NT2/D1 (cell line): ENCODE results near the gene REM1.
"Not testable (repeated sequence)": the region's sequence is repeated elsewhere in the genome, so short reads cannot be mapped to it uniquely, and the experiment has no call there.

Source experiments
- DNase-seq: peaks from one replicate; pipeline ENCODE4 v3.0.0-alpha.2; 2011; ENCODE audit warnings: low read depth, low spot score
- H3K27me3 ChIP-seq: 2 replicates; pipeline ENCODE4 v1.6.0; 2011; ENCODE audit warnings: mild to moderate bottlenecking; ENCODE audit not compliant: insufficient read length, insufficient read depth
- H3K36me3 ChIP-seq: 2 replicates; pipeline ENCODE4 v1.6.1; 2011; ENCODE audit warnings: mild to moderate bottlenecking, low read length, mixed read lengths; ENCODE audit not compliant: insufficient read depth, insufficient read length
- H3K4me1 ChIP-seq: 2 replicates; pipeline ENCODE4 v1.5.1; 2011; ENCODE audit not compliant: insufficient read depth, insufficient read length
- H3K4me3 ChIP-seq: 2 replicates; pipeline ENCODE4 v1.5.1; 2011; ENCODE audit warnings: low read depth; ENCODE audit not compliant: insufficient read length
- H3K9ac ChIP-seq: 2 replicates; pipeline ENCODE4 v1.6.0; 2011; ENCODE audit warnings: low read depth; ENCODE audit not compliant: insufficient read length
- H3K9me3 ChIP-seq: 2 replicates; pipeline ENCODE4 v1.5.1; 2011; ENCODE audit warnings: mild to moderate bottlenecking, low read length; ENCODE audit not compliant: insufficient read depth
- SUZ12 ChIP-seq: IDR thresholded peaks from 2 replicates; pipeline ENCODE4 v1.6.1; 2011; ENCODE audit not compliant: insufficient read length, insufficient read depth; ENCODE audit errors: extremely low read depth
- YY1 ChIP-seq: IDR thresholded peaks from 2 replicates; pipeline ENCODE4 v1.6.1; 2011; ENCODE audit not compliant: insufficient read length, insufficient read depth
- ZNF274 ChIP-seq: IDR thresholded peaks from 2 replicates; pipeline ENCODE4 v1.6.1; 2011; ENCODE audit warnings: mild to moderate bottlenecking, low read depth, low read length

REM1 gene

DNA sequence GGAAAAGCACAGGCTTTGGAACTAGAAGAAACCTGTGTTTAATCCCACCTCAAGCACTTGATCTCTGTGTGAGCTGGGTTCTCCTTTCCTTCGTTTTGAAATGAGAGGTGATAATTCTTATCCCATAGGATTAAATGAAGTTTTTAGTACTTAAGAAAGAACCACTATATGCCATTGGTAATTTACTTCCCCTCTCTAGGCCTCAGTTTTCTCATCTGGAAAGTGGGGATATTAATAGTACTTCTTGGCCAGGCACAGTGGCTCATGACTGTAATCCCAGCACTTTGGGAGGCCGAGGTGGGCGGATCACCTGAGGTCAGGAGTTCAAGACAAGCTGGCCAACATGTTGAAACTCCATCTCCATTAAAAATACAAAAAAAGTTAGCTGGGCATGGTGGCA lies 14.1 kb downstream of the REM1 start:
- peaks cover 2% of the 10 kb centered on the region for H3K4me1 ChIP-seq
- no peaks in the 10 kb centered on the region for H3K9me3 ChIP-seq
- TF ChIP-seq YY1 (no peak), SUZ12 (no peak), ZNF274 (no peak)
- DNase-seq = no peak
- no peak overlapping the region for H3K4me3 ChIP-seq
- H3K36me3 ChIP-seq = no peaks in the 10 kb centered on the region
- no peak overlapping the region for H3K9ac ChIP-seq
- peaks cover 13% of the 10 kb centered on the region for H3K27me3 ChIP-seq

DNA sequence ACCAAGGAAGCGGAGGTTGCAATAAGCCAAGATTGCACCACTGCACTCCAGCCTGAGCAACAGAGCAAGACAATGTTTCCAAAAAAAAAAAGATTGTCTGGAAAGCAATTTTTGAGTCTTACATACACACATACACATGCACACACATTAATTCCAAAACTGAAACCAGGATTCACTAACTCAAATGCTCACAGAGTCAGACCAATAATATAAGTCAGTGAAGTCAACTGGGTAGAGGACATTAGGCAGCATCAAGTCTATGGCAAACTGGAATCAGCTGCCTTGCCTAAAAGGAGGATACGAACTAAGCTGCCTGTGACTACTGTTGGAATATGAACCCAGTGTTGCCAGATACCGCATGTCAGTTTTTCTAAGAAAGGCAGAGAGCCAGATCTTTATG lies 15.7 kb downstream of the REM1 start:
- H3K9me3 ChIP-seq = no peaks in the 10 kb centered on the region
- no peaks in the 10 kb centered on the region for H3K4me1 ChIP-seq
- DNase-seq = no peak
- no peak overlapping the region for H3K9ac ChIP-seq
- TF ChIP-seq YY1 (no peak), SUZ12 (no peak), ZNF274 (no peak)
- no peak overlapping the region for H3K4me3 ChIP-seq
- H3K27me3 ChIP-seq = peaks cover 7% of the 10 kb centered on the region
- H3K36me3 ChIP-seq = no peaks in the 10 kb centered on the region

DNA sequence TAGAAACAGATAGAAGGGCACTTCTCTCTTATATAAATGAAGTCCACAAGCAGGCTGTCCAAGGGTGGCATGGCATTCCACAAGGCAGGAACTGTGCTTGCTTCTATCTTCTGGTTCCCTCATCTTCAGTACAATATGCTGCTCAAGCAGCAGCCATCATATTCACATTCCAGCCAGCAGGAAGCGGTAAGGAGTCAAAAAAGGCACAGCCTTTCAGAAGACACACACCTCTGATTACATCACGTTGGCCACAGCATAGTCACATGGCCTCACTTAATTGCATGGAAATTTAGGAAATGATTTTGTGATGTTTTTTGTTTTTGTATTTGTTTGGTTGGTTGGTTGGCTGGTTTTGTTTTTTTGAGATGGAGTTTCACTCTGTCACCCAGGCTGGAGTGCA lies 19.0 kb downstream of the REM1 start:
- no peak overlapping the region for H3K4me3 ChIP-seq
- DNase-seq = no peak

DNA sequence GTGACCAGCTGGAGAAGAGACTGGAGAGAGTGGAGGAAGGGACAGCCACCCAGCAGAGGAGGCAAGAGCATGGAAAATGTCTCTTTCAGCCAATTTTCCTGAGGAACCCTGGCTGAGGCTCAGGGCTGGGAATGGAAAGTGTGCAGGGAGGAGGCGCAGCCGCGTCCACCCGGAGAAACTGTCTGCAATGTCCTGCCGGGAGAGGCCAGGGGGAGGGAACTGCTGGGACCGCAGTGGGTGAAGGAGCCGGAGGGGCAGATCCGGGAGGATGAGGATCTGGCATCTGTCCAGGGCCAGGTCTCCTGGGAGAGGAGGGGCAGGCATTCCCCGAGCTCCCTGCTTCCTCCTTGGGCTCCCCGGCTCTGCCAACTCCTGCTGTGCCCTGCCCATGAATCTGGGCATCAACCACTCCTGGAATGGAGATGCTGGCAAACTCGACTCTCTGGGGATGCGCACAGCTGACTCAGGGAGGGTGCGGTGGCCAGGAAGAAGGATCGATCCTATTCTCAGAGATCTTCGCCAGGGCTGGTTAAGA lies 21.7 kb downstream of the REM1 start:
- H3K27me3 ChIP-seq = no peaks in the 10 kb centered on the region
- peaks cover 2% of the 10 kb centered on the region for H3K4me1 ChIP-seq
- H3K9ac ChIP-seq = no peak overlapping the region
- H3K4me3 ChIP-seq = no peak overlapping the region
- TF ChIP-seq YY1 (no peak), ZNF274 (no peak), SUZ12 (no peak)
- H3K36me3 ChIP-seq = no peaks in the 10 kb centered on the region
- DNase-seq = no peak
- no peaks in the 10 kb centered on the region for H3K9me3 ChIP-seq

More for the DNA sequence above, 19.0 kb downstream of the REM1 start:
- Histone ChIP-seq H3K4me1 (peaks cover 2% of the 10 kb centered on the region), H3K9ac (no peak overlapping the region), H3K9me3 (no peaks in the 10 kb centered on the region), H3K27me3 (no peaks in the 10 kb centered on the region), H3K36me3 (no peaks in the 10 kb centered on the region)
- no peak for TF ChIP-seq ZNF274
- no peak for TF ChIP-seq YY1
- no peak for TF ChIP-seq SUZ12

DNA sequence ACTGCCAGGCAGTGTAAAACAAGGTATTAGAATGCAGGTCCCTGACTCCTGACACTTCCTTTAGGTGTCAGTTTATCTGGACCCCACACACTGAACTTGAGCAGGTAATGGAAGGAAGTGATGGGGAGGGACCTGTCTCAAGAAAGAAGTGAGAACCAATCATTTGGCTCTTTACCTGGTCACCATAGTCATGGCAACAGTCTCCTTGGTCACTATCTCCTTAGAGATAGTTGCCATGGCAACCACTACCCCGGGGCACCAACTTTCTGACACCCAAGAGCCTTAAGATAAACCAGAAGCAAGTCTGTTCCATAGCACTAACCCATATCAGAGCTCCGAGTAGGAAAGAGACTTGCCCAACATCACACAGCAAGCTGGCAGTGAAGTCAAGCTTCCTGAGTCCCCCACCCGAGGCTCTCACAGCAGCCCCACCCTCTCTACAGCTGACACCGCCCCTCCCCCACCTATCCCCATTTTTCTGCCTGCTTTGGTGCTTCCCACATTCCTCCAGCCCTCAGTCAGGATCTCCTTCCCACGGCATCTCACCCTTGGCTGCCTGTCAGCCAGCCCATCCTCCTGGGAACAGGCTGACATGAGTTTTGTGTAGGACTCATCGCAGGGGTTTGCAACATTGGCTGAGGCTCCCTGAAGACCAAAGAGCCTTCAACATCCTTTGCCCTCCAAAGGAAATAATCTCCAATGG lies 22.9 kb downstream of the REM1 start:
- no peaks in the 10 kb centered on the region for H3K36me3 ChIP-seq
- DNase-seq = no peak
- no peaks in the 10 kb centered on the region for H3K9me3 ChIP-seq
- no peak overlapping the region for H3K9ac ChIP-seq
- H3K27me3 ChIP-seq = no peaks in the 10 kb centered on the region
- H3K4me3 ChIP-seq = no peak overlapping the region
- peaks cover 2% of the 10 kb centered on the region for H3K4me1 ChIP-seq
- TF ChIP-seq ZNF274 (no peak), YY1 (no peak), SUZ12 (no peak)

DNA sequence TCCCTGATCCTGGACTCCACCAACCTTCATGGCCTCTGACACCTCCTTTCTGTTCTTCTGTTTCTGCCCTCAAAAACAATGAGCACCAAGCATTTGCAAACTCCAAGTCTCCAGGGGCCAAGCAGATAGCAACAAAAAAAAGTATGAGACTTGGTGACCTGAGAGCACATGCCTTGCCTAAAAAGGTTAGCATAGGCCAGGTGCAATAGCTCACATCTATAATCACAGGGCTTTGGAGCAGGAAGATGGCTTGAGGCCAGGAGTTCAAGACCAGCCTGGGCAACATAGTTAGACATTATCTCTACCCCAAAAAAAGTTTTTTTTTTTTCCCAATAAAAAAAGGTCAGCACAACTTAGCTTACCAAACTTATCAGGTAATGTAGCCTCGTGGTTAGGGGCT lies 25.4 kb downstream of the REM1 start:
- DNase-seq = no peak
- Histone ChIP-seq H3K4me1 (peaks cover 3% of the 10 kb centered on the region), H3K27me3 (no peaks in the 10 kb centered on the region), H3K9me3 (no peaks in the 10 kb centered on the region), H3K4me3 (no peak overlapping the region), H3K36me3 (no peaks in the 10 kb centered on the region), H3K9ac (no peak overlapping the region)
- no peak for TF ChIP-seq SUZ12
- no peak for TF ChIP-seq ZNF274
- no peak for TF ChIP-seq YY1

DNA sequence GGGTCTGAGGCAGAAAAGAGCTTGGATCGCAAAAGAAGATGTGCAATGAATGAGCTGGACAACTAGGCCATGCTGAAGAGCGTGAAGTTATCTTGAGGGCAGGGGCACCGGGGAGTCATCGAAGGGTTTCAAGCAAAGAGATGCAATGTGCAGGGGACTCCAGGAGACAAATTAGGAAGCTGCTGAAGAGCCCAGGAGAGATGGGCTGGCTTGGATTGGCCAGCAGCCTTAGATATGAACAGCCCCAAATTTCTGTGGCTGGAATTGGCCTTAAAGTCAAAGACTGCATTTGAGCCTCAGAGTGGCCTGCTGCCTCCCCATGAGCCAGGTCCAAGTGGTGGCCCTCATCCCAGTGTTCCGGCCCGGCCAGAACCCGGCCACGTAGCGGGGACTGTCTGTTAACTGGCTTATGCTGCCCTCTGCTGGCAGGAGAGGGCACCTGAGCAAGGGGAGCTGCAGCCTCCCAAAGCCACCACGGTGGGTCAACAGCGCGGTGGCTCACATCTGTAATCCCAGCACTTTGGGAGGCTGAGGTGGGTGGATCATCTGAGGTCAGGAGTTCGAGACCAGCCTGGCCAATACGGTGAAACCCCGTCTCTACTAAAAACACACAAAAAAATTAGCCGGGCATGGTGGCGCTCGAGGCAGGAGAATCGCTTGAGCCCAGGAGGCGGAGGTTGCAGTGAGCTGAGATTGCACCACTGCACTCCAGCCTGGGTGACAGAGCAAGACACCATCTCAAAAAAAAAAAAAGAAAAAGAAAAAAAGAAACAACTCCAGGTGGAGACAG lies 28.0 kb downstream of the REM1 start:
- H3K4me3 ChIP-seq, H3K4me1 ChIP-seq, H3K9me3 ChIP-seq, H3K27me3 ChIP-seq, H3K9ac ChIP-seq, H3K36me3 ChIP-seq: not testable (repeated sequence)
- peak; percentile 80 for DNase-seq
